Prostate gland (tissue), 2 donors: Measurements from ENCODE around the gene SLC34A2. TPM values are rescaled to one million over a fixed set of nuclear protein-coding genes. Genes with fewer than 3 reads are reported as not detected.
"Not testable (repeated sequence)": the region's sequence is repeated elsewhere in the genome, so short reads cannot be mapped to it uniquely, and the experiment has no call there.

ENCODE experiments used
- DNase-seq: peaks from one replicate; pipeline ENCODE4 v3.0.0-alpha.2; 2019; ENCODE audit warnings: low spot score
- H3K27ac ChIP-seq, 2 donors: fragments of 200-600 bp; sonication (generic); 2 replicates each; pipeline ENCODE4 v1.5.1; 2017 to 2019
- H3K27me3 ChIP-seq: fragments of 200-600 bp; sonication (generic); replicated peaks from 2 replicates; pipeline ENCODE4 v1.5.1; 2019; ENCODE audit not compliant: insufficient read depth
- H3K36me3 ChIP-seq, 2 donors: fragments of 200-600 bp; sonication (generic); 1 replicate in 1 of 2; 2 replicates in 1 of 2; pipeline versions ENCODE4 v1.5.1 to v1.8.1; 2017 to 2019
- H3K4me1 ChIP-seq: fragments of 200-600 bp; sonication (generic); replicated peaks from 2 replicates; pipeline ENCODE4 v1.5.1; 2019
- H3K4me3 ChIP-seq, 2 donors: fragments of 200-600 bp; sonication (generic); 2 replicates each; pipeline ENCODE4 v1.5.1; 2017 to 2019
- H3K9me3 ChIP-seq: fragments of 200-600 bp; sonication (generic); 2 replicates; pipeline ENCODE4 v1.5.1; 2017
- CTCF ChIP-seq, 4 experiments: fragments of 200-600 bp in 2 of 4; fragments of 450-650 bp in 2 of 4; sonication (generic) in 2 of 4; IDR thresholded peaks; 1 replicate in 3 of 4; 2 replicates in 1 of 4; pipeline ENCODE4 v1.5.1; 2016 to 2019; ENCODE audit warnings: antibody characterized with exemption in 4 of 4, mild to moderate bottlenecking in 2 of 4, moderate library complexity in 2 of 4
- POLR2A ChIP-seq: fragments of 450-650 bp; IDR thresholded peaks from one replicate; pipeline ENCODE4 v1.6.1; 2016; ENCODE audit warnings: antibody characterized with exemption, mild to moderate bottlenecking
- POLR2AphosphoS5 ChIP-seq: sonication (generic); formaldehyde crosslinking; IDR thresholded peaks from one replicate; pipeline ENCODE4 v1.6.1; 2017; ENCODE audit warnings: antibody characterized with exemption
- WGBS: methylation state at CpG from one replicate; pipeline ENCODE4 v1.1.5; 2018; 5-methylcytosine and 5-hydroxymethylcytosine counted together
- intact Hi-C: fragments of 100-400 bp; cut with DNase I; formaldehyde crosslinking; loops from one replicate; pipeline ENCODE4 v1.14.2; 2022
- total RNA-seq, 2 donors: library from RNA; depleted of rRNA; stranded (reverse); fragments of >200 nt; gene quantifications; one replicate each; pipeline ENCODE4 v1.1.0, GENCODE V29; 2016

The SLC34A2 gene
- total RNA-seq, 2 donors from 2014 or later, result 1.2 TPM

- Histone ChIP-seq H3K9me3 (no peaks in the 10 kb centered on the region), H3K4me1 (no peaks in the 10 kb centered on the region), H3K27me3 (peaks cover 1% of the 10 kb centered on the region), H3K27ac (no peak overlapping the region), H3K36me3 (no peaks in the 10 kb centered on the region), H3K4me3 (no peak overlapping the region)
- WGBS, result 70% methylated on average over 5 of the region's 5 CpGs
- intact Hi-C loops, result no loop called here
- DNase-seq, result no peak
- TF ChIP-seq POLR2A (no peak), CTCF (IDR thresholded peaks at IDR 0.05) (no peak), POLR2AphosphoS5 (no peak)
Measured at GRCh38 chr4:25651682-25652081, 4.0 kb upstream of the SLC34A2 start.

GRCh38 chr4:25654031-25654970, 1.4 kb upstream of the SLC34A2 start:
- Histone ChIP-seq H3K4me3 (no peak overlapping the region), H3K27ac (no peak overlapping the region), H3K4me1 (no peaks in the 10 kb centered on the region), H3K27me3 (peaks cover 5% of the 10 kb centered on the region), H3K9me3 (no peaks in the 10 kb centered on the region), H3K36me3 (no peaks in the 10 kb centered on the region)
- no peak for DNase-seq
- 67% methylated on average over 17 of the region's 17 CpGs for WGBS
- TF ChIP-seq CTCF (IDR thresholded peaks at IDR 0.05) (no peak), POLR2A (no peak), POLR2AphosphoS5 (no peak)
- intact Hi-C loops, result no loop called here

GRCh38 chr4:25656031-25656430, 380 bp downstream of the SLC34A2 start:
- H3K9me3 ChIP-seq, result no peaks in the 10 kb centered on the region
- TF ChIP-seq CTCF (IDR thresholded peaks at IDR 0.05) (no peak), POLR2A (no peak), POLR2AphosphoS5 (no peak)
- no peak for DNase-seq
- H3K4me1 ChIP-seq, result no peaks in the 10 kb centered on the region
- 58% methylated on average over 8 of the region's 8 CpGs for WGBS
- no peak overlapping the region for H3K4me3 ChIP-seq
- H3K27me3 ChIP-seq, result peaks cover 5% of the 10 kb centered on the region
- H3K27ac ChIP-seq, result no peak overlapping the region
- intact Hi-C loops, result no loop called here
- H3K36me3 ChIP-seq, result no peaks in the 10 kb centered on the region

- Histone ChIP-seq H3K4me3 (no peak overlapping the region), H3K36me3 (no peaks in the 10 kb centered on the region), H3K27ac (no peak overlapping the region), H3K4me1 (no peaks in the 10 kb centered on the region), H3K9me3 (no peaks in the 10 kb centered on the region), H3K27me3 (peaks cover 5% of the 10 kb centered on the region)
- intact Hi-C loops, result no loop called here
- DNase-seq, result no peak
- no peak for TF ChIP-seq POLR2A
- TF ChIP-seq CTCF (IDR thresholded peaks at IDR 0.05), result no peak
- TF ChIP-seq POLR2AphosphoS5, result no peak
- 62% methylated on average over 3 of the region's 3 CpGs for WGBS
Measured at GRCh38 chr4:25658357-25658771, 2.7 kb downstream of the SLC34A2 start.

GRCh38 chr4:25658777-25659176, 3.1 kb downstream of the SLC34A2 start:
- peaks cover 5% of the 10 kb centered on the region for H3K27me3 ChIP-seq
- H3K27ac ChIP-seq, result no peak overlapping the region
- H3K4me1 ChIP-seq, result no peaks in the 10 kb centered on the region
- WGBS, result 88% methylated on average over 3 of the region's 3 CpGs
- H3K9me3 ChIP-seq, result no peaks in the 10 kb centered on the region
- H3K36me3 ChIP-seq, result no peaks in the 10 kb centered on the region
- TF ChIP-seq POLR2A (no peak), CTCF (IDR thresholded peaks at IDR 0.05) (no peak), POLR2AphosphoS5 (no peak)
- intact Hi-C loops, result no loop called here
- DNase-seq, result no peak
- no peak overlapping the region for H3K4me3 ChIP-seq

GRCh38 chr4:25661441-25661840, 5.8 kb downstream of the SLC34A2 start:
- DNase-seq, H3K36me3 ChIP-seq, H3K4me3 ChIP-seq, intact Hi-C loops, H3K27me3 ChIP-seq, H3K9me3 ChIP-seq, H3K27ac ChIP-seq, H3K4me1 ChIP-seq: not testable (repeated sequence)
- WGBS, result 85% methylated on average over 4 of the region's 4 CpGs
